ENCODE results near the gene DES.

Gene DES

DNA sequence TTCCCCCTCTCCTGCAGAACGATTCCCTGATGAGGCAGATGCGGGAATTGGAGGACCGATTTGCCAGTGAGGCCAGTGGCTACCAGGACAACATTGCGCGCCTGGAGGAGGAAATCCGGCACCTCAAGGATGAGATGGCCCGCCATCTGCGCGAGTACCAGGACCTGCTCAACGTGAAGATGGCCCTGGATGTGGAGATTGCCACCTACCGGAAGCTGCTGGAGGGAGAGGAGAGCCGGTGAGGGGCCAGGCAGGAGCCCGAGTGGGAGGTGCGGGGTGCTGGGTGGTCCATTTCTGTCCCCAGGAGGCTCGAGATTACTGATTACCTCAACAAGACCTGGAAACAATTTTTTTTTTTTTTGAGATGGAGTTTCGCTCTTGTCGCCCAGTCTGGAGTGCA is 3.1 kb downstream of the DES start:
- DNase-seq: no peak

DNA sequence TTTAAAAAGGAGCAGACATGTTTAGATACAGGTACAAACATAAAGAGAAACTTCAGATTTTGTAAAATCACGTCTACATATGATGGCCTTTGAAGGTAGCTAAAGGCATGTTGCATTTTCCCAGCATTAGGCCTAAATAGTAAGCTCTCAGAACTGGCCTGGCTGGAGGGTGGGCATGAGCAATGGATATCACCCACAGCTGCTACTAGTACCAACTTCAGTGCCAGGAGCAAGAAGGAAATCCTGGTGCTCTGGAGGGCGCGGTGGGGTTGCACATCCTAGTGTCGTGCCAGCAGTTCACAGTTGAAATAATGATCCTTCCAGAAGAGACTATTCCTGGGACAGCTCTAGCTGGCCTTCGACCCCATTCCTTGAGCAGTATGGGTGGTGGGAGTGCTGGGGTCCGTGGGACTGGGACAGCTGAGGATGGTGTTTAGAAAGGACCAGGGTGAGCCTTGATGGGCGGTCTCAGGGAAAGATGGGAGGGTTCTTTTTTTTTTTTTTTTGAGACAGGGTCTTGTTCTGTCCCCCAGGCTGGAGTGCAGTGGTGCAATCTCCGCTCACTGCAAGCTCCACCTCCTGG is 4.9 kb downstream of the DES start:
- DNase-seq: no peak

DNA sequence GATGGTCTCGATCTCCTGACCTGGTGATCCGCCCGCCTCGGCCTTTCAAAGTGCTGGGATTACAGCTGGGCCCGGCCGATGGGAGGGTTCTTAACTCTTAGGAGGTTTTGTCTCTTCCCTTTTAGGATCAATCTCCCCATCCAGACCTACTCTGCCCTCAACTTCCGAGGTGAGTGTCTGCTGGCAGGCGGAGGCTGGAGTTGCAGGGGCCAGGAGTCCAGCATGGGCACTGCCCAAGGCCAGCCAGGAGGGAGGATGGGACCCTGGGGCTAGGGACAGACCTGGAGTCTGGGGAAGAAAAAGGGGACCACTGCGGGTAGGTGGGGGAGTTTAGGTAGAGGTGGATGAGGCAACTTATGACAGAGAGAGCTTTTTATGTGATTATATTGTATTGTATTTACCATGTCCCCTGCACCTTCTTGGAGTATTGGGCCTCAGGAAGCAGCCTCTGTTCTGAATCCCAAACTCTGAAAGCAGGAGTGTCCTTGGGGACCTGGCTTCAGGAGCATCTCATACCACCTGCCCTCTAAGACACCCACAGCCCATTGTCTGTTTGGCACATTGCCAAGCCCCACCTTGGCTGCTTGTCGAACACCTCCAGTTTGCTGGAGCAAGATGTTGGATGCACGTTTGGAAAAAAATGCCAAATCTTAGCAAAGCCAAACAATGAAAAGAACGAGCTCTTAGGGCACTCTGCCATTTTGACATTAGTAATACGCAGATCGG is 5.6 kb downstream of the DES start:
- no peak for DNase-seq

DNA sequence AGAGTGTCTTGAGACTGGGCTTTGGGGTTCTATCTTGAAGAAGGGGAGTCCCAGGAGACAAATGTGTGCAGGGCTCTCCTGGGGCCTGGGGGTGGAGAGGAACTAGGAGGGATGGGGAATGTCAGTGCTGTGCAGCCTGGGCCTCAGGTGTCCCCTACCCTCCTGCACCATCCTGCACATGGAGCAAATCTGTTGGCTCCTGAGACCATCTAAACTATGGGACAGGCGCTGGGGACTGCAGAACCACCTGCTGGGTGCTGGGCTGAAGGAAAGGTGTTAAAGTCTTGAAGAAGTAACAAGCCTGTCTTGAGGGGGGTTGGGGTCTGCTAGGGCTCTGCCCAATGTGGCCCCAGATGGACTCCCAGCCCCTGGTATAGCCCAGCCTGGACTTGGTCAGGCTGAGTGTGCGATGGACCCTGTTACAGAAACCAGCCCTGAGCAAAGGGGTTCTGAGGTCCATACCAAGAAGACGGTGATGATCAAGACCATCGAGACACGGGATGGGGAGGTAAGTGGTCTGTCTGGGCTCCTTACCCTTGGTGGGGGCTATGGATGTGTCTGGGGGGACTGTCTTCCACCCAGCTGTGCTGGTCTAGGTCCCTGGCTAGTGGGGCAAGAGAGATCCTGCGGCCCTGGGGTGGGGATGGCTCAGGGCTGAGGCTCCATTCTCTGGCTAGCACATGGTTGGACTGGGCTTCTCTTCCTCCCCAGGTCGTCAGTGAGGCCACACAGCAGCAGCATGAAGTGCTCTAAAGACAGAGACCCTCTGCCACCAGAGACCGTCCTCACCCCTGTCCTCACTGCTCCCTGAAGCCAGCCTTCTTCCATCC is 7.3 kb downstream of the DES start:
- DNase-seq: no peak

DNA sequence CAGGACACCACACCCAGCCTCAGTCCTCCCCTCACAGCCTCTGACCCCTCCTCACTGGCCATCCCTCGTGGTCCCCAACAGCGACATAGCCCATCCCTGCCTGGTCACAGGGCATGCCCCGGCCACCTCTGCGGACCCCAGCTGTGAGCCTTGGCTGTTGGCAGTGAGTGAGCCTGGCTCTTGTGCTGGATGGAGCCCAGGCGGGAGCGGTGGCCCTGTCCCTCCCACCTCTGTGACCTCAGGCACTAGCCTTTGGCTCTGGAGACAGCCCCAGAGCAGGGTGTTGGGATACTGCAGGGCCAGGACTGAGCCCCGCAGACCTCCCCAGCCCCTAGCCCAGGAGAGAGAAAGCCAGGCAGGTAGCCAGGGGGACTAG is 7.9 kb downstream of the DES start:
- DNase-seq: no peak

DNA sequence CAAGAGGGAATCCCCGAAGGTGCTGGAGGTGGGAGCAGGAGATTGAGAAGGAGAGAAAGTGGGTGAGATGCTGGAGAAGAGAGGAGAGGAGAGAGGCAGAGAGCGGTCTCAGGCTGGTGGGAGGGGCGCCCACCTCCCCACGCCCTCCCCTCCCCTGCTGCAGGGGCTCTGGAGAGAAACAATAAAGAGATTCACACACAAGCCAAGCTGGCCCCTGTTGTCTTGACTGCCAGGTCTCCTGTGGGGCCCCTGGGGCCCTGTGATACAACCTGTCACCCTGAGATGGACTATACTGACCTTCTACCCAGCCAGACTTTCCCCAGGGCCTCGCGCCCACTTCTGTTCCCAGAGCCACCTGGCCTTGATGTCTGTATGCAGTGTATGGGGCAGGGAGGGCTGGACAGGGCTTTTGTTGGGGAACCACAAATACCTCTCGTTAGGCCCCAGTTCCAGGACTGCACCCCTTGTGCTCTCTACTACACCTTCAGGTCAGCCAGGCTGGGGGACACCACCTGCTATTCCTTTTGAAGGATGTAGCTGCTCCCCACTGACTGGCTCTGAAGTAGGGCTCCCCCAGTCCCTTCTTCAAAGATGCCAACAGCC is 8.5 kb downstream of the DES start:
- no peak for DNase-seq

DNA sequence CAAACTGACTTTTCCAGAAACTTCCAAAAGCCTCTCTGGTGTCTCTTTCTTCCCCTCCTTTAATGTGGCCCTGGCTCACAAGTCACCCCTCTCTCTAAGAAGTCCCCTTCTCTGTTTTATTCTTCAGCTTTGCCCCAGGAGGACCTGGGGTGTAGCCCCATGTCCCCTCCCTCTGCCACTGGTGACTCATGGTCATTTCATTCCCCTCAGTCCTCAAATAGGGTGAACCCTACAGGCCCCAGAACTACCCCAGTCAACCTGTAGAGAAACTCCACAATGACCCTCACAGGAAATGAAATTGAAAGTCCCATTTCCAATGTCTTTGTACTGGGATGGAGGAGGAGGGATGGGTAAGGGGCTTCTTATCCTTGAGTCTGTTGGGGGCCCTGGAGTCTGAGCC is 10.3 kb downstream of the DES start:
- DNase-seq: no peak

DNA sequence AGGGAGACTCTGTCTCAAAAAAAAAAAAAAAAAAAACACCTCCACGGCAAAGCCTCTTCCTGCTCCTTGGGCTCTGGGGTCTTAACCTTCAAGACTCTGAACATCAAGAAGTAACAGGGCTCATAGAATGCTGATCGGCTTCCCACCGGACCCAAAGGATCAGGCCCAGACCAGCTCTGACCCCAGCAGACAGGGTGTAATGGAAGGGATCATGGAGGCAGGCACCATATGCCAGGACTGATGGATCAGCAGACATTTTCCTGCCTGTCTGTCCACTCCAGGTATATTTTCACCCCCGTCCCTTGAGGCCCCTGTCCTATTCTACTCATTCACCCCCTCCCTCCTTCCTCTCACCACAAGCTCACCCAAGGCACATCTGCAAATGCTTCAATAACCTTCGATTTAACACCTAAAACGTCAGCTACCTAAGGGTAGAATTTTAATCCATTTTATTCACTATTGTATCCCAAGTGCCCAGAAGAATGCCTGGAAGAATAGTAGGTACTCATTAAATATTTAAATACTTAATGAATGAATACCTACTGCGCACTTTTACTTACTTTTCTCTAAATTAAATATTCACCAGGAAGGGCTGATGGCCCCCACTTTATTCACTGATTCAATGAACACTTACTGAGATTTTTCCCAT is 11.9 kb downstream of the DES start:
- DNase-seq: no peak

DNA sequence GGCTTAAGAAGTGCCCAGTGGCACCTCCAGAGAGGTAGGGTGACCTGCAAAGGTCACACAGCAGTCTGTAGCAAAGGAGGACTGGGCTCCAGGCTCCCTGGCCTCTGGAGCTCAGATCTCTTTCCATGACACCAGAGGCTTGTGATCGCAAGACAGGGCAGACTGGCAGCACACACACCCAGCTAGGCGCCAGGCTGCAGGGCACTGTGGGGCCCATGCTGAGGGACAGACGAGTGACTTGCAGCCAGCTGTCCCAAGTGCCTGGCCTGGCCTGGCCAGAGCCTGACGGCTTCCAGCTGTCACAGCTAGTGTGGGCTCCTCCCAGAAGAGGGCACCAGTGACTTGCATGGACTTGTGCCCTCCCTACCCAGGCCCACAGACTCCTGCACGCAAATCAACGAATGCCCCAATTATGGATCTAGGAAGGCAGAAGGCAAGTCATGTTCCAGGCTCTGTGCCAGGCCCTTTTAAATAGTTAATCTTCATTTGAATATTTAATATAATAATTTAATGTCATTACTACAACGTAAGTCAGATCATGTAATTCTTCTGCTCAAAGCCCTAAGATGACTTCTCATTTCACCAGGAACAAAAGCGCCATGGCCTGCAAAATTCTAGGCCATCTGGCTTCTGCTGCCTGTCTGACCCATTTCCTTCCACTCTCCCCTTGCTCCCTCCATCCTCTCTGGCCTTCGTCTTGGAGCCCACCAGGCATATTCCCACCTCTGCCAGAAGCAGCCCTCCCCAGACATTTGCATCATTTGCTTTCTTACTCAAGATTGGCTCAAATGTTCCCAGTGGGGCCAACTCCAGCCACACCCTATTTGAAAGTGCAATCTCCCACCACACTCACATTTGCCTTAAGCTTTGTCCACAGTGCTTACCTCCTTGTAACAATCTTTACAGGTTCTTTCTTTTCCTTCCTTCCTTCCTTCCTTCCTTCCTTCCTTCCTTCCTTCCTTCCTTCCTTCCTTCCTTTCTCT is 12.7 kb downstream of the DES start:
- no peak for DNase-seq

DNA sequence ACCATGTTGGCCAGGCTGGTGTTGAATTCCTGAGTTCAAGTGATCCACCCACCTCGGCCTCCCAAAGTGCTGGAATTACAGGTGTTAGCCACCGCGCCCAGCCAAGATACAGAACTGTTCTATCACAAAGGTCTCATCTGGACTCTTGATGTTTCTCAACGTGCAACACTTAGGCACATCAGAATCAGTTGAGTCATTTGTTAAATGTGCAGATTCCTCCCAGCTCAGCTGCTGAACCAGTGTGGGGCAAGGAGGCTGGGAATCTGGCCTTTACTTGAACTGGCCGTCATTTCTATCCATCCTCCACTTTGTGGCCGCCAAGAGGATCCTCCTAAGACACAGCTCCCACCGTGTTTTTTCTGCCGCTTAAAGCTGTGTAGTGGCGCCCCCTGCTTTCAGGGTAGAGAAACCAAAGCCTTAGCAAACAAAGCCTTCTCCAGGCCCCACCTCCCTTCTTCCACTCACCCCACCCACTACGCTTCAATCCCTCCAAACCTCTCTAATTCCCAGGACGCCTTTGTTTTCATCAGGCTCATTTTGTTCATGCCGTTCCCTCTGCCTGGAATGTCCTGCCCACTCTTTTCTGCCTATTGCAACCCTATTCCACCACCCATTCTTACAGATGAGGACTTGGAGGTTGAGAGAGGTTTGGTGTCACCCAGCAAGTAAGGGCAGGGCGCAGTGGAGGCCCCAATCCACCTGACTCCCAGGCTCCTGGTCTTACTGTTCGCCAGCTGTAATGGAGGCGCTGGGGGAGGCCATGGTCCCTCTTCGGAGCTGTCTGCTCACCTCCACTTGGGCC is 15.7 kb downstream of the DES start:
- DNase-seq: no peak

DNA sequence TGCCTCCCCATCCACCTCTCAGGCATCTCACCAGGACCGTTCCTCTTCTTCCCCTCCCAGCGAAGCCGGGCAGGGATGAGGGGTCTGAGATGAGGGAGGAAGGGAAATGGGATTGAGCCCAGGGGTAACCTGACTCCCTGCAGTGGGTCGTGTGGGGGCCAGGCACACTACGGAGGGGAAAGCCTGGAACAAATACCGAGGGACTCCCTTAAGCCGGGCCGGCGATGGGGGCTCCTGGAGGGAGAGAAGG is 16.2 kb downstream of the DES start:
- no peak for DNase-seq

DNA sequence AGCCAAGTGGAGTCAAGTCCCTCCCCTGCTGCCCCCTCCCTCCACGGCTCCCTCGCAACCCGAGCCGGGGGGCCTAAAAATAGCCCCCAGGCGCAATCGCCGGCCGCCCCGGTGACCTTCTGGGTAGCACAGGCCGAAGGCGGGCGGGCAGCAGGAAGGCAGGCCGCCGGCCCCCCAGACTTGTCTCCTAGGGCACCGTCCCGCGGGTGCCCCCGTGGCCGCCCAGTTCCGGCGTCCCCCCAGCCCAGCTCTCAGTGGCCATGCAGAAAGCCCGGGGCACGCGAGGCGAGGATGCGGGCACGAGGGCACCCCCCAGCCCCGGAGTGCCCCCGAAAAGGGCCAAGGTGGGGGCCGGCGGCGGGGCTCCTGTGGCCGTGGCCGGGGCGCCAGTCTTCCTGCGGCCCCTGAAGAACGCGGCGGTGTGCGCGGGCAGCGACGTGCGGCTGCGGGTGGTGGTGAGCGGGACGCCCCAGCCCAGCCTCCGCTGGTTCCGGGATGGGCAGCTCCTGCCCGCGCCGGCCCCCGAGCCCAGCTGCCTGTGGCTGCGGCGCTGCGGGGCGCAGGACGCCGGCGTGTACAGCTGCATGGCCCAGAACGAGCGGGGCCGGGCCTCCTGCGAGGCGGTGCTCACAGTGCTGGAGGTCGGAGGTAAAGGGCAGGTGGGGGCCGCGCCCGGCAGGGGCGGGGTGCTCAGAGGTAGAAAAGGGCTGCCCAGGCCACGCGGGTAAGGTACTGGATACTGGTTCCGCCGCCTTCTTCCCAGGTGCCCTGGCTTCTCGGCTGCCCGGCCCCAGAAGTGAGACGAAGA is 16.7 kb downstream of the DES start, which contains the start of gene SPEG:
SPEG (plus strand) TSS at position 126 of the 808 bp plus-strand sequence; CDS start at position 261, 135 bp downstream.
- no peak for DNase-seq

DNA sequence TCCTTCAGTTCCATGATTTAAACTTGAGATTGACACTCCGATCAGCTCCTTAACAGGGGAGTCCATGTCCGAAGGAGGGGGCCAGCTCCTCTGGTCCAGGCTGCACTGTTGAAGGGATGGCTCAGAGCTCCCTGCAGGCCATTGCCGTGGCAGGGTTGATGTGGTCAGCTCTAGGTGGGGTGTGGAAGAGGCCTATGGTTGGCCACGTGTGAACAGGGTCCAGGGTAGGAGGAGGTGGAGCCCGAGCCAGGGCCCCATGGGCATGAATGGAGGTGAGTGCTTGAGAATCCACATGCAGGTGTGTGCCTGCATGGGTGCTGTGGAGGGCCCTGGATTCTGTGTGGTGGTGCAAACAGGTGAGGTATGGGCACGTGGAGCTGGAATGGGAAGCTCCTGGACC is 17.5 kb downstream of the DES start:
- no peak for DNase-seq

DNA sequence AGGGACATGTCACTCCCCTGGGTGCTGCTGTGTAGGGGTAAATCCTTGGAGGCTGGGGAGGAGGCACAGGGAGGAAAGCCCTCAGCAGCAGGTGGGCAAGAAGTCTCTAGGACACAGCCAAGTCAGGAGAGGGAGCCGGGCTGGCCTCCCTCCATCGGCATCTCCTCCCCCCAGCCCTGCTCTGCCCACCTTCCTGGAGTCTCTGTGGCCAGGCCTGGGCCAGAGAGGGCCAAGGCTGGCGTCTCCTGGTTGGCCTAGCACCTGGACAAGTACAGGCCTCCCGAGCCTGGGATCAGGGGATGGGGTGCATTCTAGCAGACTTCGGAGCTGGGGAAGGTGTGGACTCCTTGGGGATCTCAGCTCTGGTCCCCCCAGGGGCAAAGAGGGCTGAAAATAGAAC is 18.3 kb downstream of the DES start:
- no peak for DNase-seq

DNA sequence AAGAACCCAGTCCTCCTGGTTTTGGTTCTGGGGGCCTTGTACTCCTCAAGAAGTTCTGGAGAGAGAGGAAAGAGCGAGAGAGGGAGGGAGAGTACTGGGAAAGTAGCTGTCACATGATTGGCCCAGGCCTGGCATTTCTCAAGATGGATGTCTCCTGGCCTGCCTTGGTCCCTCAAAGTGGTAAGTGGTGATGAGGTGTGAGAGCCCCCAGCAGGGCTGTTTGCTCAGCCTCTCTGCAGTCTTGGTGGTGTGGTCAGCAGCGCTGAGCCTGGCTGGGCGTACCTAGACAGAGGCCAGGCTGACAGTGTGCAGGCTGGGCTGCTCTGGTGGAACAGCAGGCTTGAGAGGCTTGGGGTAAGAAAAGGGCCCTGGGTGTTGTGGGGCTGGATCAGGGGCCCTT is 19.0 kb downstream of the DES start:
- no peak for DNase-seq

DNA sequence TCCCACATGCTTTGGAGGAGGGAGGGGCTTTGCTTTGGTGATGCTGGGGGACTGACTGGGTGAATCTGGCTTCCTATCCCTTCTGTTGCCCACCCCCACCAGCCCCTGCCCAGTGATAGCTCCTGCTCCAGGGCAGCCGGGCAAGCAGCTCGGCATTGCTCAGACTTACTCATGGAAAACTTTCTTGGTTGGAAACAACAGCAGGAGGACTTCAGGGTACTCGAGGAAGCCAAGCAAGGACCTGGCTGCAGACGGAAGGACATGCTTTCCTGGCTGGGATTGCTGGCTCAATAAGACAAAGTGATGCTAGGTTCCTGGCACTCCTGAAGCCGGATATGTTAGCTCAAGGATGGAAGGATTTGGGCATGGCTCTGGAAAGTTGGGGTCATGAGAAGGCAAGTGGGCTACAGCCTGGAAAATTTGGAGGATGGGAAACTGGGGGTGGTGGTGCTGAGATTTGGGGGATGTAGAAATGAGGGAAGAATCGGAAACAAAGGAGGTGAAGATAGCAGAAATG is 19.6 kb downstream of the DES start:
- DNase-seq: no peak

DNA sequence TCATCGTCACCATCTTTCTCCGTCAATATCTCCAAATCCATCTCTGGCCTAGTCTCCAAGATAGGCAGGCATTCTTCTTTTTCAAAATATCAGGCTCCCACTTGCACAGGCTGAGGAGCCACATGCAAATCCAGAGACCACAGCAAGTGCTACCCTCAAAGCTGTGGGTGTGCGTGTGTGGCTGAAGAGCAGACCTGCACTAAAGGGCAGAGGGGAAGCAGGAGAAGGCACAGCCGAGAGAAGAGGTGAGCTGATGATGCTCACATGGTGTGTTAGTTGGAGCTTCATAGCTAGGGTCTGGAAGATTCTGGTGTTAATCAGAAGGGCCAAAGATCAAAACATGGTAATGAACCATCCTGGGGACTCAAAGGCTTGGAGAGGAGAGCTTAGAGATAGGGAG is 20.3 kb downstream of the DES start:
- DNase-seq: no peak

DNA sequence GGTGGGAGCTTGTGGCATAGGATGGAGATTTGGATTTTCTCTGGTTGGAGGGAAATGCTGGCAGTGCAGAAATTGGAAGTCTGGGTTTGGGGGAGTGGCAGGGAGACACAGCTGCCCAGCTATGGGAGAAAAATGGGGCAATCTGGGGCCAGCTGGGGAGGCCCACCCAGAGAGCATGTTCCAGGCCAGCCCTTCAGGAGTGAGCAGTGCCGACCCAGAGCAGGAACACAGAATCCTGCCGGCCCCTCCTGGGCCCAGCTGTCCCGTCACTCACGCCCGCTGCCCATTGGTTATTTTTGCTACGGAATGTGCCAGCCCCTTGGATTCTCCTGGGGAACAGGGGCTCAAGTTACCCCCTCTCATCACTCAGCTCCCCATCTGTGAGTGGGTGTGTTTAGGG is 21.3 kb downstream of the DES start:
- no peak for DNase-seq

DNA sequence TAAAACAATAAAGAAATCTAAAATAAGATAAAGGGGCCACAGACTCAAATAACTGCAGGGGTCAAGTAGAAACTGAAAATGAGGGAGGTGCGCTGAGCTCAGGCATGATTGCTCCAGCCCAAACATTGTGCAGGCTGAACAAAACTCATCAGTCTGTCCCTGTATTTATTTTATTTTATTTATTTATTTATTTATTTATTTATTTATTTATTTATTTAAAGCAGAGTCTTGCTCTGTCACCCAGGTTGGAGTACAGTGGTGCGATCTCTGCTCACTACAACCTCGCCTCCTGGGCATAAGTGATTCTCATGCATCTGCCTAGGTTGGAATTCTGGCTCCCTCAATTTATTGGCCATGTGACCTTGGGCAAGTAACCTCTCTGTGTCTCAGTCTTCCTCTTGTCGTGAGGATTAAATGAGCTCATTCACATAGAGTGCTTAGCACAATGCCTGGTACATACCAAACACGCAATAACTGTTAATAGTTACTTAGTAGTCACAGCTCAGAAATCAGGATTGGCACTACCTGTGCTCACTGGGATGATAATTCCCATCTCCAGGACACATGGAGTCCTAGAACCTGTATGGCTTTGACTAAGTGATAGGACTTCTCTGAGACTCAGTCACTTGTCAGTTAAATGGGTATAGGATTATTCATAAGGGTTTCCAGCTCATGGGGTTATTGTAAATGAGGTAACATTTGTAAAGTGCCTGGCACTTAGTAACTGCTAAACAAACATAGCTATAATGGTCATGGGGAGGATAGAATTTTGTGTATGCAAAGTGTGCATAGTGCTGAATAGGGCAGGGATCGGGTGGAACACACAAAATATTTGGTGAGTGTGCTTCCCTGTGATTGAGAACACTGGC is 22.4 kb downstream of the DES start:
- no peak for DNase-seq

Data from activated CD4-positive, alpha-beta T cell treated with anti-CD3 and anti-CD28 coated beads for 1 hour (primary cell).